Adrenal gland (tissue), 12 donors: Measurements from ENCODE around the gene PAM16. TPM values are rescaled to one million over a fixed set of nuclear protein-coding genes. Genes with fewer than 3 reads are reported as not detected.
A peak's percentile ranks its signal among the peaks of the same experiment; 100 is the strongest.

Experiments used
- DNase-seq, 7 donors: peaks; one replicate each; pipeline ENCODE4 v3.0.0-alpha.2; 2019 to 2020
- H3K27ac ChIP-seq, 5 donors: fragments of 200-600 bp; sonication (generic) in 4 of 5; 1 replicate in 3 of 5; 2 replicates in 2 of 5; pipeline versions ENCODE4 v1.5.1 to v1.8.0; 2016 to 2020; ENCODE audit warnings: mild to moderate bottlenecking in 1 of 5
- H3K27me3 ChIP-seq: fragments of 200-600 bp; 2 replicates; pipeline ENCODE4 v1.8.0; 2021
- H3K36me3 ChIP-seq, 2 donors: fragments of 200-600 bp; replicated peaks in 1 of 2; 1 replicate in 1 of 2; 2 replicates in 1 of 2; pipeline versions ENCODE4 v1.5.1 to v1.8.0; 2018 to 2022
- H3K4me1 ChIP-seq, 2 donors: fragments of 200-600 bp; replicated peaks in 1 of 2; 1 replicate in 1 of 2; 2 replicates in 1 of 2; pipeline versions ENCODE4 v1.5.1 to v1.8.0; 2018 to 2021
- H3K4me3 ChIP-seq, 4 donors: fragments of 200-600 bp; sonication (generic) in 3 of 4; one replicate each; pipeline ENCODE4 v1.5.1; 2016 to 2018
- H3K9me3 ChIP-seq, 3 donors: fragments of 200-600 bp; sonication (generic) in 1 of 3; replicated peaks in 1 of 3; 1 replicate in 2 of 3; 2 replicates in 1 of 3; pipeline versions ENCODE4 v1.5.1 to v1.8.0; 2016 to 2021
- POLR2A ChIP-seq, 2 donors: fragments of 450-650 bp; IDR thresholded peaks; one replicate each; pipeline ENCODE4 v1.6.1; 2017; ENCODE audit warnings: antibody characterized with exemption in 2 of 2, mild to moderate bottlenecking in 2 of 2, moderate library complexity in 1 of 2
- WGBS, 4 donors: extraction: QIAGEN DNeasy Blood & Tissue Kit in 2 of 4; methylation state at CpG; one replicate each; pipeline versions ENCODE4 v1.1.5 to v1.1.7; 2013 to 2017; 5-methylcytosine and 5-hydroxymethylcytosine counted together
- intact Hi-C, 2 donors: fragments of 100-400 bp; cut with DNase I; formaldehyde crosslinking; loops; one replicate each; pipeline versions ENCODE4 v1.14.1 to v1.15.0; 2022 to 2023
- polyA plus RNA-seq, 3 donors: library from polyadenylated mRNA; stranded (reverse); fragments of 200-250 nt in 2 of 3; fragments of 350-450 nt in 1 of 3; fragmentation: Illumina TruSeq in 1 of 3; extraction: RNeasy Lipid Tissue Mini Kit (QIAGEN cat#74804) in 1 of 3; gene quantifications; one replicate each; pipeline ENCODE4 v1.2.3, GENCODE V29; 2013 to 2014
- total RNA-seq, 9 donors: library from RNA; depleted of rRNA in 4 of 9; stranded (reverse); fragments of >200 nt in 4 of 9; fragments of 120-200 nt in 1 of 9; fragmentation: NEBNext Ultra II Directional in 1 of 9; extraction: Animal tissue kit (Norgen Biotek cat#: 25700) in 1 of 9; gene quantifications; one replicate each; pipeline versions ENCODE4 v1.1.0 to v1.2.4, GENCODE V29; 2013 to 2023
- TF ChIP-seq, protein P1 (sequence below), 6 experiments: fragments of 450-650 bp in 4 of 6; fragments of 200-600 bp in 2 of 6; sonication (generic) in 1 of 6; IDR thresholded peaks; 1 replicate in 5 of 6; 2 replicates in 1 of 6; pipeline versions ENCODE4 v1.5.1 to v1.8.0; 2016 to 2021; ENCODE audit warnings: antibody characterized with exemption in 6 of 6, mild to moderate bottlenecking in 2 of 6, moderate library complexity in 1 of 6
- donor health status: healthy with polysubstance abuse.
- donor health status: Bipolar disorder and iron deficiency.
- donor health status: DM: yes; HTN: yes; CAD: no.
- donor health status: DM: no; HTN: no; CAD: no.
- donor health status: DM: no; HTN: no; CAD: no.
- donor health status: DM: yes; HTN: yes; CAD: no.

The PAM16 gene
- total and polyA plus RNA-seq, 12 donors = 25.0 to 310 (median 55.3) TPM

DNA sequence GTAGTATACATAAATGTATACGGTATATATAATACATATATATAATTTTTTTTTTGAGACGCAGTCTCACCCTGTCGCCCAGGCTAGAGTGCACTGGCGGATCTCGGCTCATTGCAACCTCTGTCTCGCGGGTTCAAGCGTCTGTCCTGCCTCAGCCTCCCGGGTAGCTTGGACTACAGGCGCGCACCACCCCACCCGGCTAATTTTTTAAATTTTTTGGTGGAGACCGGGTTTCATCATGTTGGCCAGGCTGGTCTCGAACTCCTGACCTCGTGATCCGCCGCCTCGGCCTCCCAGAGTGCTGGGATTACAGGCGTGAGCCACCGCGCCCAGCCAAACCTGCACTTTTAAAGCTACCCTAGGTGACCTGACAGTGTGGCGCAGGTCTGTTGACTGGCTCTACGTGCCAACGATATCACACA, 745 bp downstream of the PAM16 start:
- DNase-seq = no peak
- Histone ChIP-seq H3K27ac (peak overlapping the region in 4 of 5 donors; percentile 65 to 93 (median 86)), H3K36me3 (no peaks in the 10 kb centered on the region), H3K27me3 (no peaks in the 10 kb centered on the region), H3K9me3 (no peaks in the 10 kb centered on the region), H3K4me1 (peaks cover 19 to 54% of the 10 kb centered on the region in 2 donors), H3K4me3 (peak overlapping the region in 3 of 4 donors; percentile 57 to 89 (median 60))
- 31 to 39% (median 33%) methylated on average over 12 to 24 of the region's 24 CpGs for whole genome bisulfite sequencing, 4 donors
- TF ChIP-seq POLR2A (IDR thresholded peaks at IDR 0.05) = no peak
- TF ChIP-seq, protein P1, sequence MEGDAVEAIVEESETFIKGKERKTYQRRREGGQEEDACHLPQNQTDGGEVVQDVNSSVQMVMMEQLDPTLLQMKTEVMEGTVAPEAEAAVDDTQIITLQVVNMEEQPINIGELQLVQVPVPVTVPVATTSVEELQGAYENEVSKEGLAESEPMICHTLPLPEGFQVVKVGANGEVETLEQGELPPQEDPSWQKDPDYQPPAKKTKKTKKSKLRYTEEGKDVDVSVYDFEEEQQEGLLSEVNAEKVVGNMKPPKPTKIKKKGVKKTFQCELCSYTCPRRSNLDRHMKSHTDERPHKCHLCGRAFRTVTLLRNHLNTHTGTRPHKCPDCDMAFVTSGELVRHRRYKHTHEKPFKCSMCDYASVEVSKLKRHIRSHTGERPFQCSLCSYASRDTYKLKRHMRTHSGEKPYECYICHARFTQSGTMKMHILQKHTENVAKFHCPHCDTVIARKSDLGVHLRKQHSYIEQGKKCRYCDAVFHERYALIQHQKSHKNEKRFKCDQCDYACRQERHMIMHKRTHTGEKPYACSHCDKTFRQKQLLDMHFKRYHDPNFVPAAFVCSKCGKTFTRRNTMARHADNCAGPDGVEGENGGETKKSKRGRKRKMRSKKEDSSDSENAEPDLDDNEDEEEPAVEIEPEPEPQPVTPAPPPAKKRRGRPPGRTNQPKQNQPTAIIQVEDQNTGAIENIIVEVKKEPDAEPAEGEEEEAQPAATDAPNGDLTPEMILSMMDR (IDR thresholded peaks at IDR 0.05) = no peak
- intact Hi-C loops = no loop called here

DNA sequence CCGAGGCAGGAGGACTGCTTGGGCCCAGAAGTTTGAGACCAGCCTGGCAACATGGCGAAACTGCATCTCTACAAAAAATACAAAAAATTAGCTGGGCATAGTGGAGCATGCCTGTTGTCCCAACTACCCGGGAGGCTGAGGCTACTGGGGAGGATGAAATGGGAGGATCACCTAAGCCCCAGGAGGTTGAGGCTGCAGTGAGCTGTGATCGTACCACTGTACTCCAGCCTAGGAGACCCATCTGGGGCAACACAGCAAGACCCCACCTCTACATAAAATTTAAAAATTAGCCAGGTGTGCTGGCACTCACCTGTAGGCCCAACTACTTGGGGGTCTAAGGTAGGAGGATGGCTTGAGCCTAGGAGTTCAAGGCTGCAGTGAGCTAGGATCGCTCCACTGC, 1.8 kb downstream of the PAM16 start:
- Histone ChIP-seq H3K4me3 (no peak overlapping the region), H3K36me3 (no peaks in the 10 kb centered on the region), H3K4me1 (peaks cover 23 to 60% of the 10 kb centered on the region in 2 donors), H3K9me3 (no peaks in the 10 kb centered on the region), H3K27ac (no peak overlapping the region), H3K27me3 (no peaks in the 10 kb centered on the region)
- no peak for DNase-seq
- 95 to 98% (median 97%) methylated on average over 4 to 5 of the region's 5 CpGs for WGBS, 4 donors
- intact Hi-C loops = no loop called here
- no peak for TF ChIP-seq POLR2A (IDR thresholded peaks at IDR 0.05)
- TF ChIP-seq, protein P1 (IDR thresholded peaks at IDR 0.05) = no peak

DNA sequence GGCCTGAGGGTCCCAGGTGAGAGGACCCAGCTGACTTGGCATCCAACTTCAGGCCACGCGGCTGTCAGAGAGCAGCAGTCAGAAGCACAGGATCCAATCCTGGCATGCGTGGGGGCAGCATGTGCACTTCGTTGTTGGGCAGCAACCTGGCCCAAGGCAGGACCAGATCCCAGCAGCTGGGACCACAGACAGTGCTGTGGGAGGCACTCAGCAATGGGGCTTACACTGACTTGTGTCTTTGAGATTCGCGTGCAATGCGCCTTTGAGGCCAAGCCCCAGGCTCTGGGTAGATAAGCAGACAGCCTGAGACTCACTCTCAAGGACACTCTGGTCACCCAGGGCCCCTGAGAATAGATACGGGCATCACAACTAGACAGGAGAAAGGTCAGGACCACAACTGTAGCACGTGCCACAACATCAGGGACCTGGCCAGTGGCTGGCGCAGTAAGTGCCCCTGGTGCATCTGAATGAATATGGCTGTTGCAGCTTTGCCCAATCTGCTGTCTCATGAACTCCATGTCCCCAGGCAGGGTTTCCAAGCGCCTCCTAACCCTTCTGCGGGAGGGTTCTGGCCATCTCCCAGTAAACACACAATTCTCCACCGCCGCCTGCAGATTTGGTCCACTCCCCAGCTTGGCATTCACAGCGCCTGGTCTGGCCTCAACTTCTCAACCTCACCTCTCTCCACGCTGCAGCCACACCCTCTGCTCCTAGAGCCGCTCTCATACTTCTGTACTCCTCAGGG, 3.2 kb downstream of the PAM16 start:
- Histone ChIP-seq H3K4me3 (no peak overlapping the region), H3K4me1 (peaks cover 23 to 69% of the 10 kb centered on the region in 2 donors), H3K27ac (peak overlapping the region in 3 of 5 donors; percentile 28 to 86 (median 64)), H3K27me3 (no peaks in the 10 kb centered on the region), H3K9me3 (no peaks in the 10 kb centered on the region), H3K36me3 (no peaks in the 10 kb centered on the region)
- TF ChIP-seq, protein P1 (IDR thresholded peaks at IDR 0.05) = no peak
- TF ChIP-seq POLR2A (IDR thresholded peaks at IDR 0.05) = peak in 1 of 2 donors; percentile 32
- peak in 6 of 7 donors; percentile 67 to 85 (median 81) for DNase-seq
- WGBS, 4 donors = 48 to 56% (median 52%) methylated on average over 12 to 17 of the region's 17 CpGs
- intact Hi-C loops = no loop called here

DNA sequence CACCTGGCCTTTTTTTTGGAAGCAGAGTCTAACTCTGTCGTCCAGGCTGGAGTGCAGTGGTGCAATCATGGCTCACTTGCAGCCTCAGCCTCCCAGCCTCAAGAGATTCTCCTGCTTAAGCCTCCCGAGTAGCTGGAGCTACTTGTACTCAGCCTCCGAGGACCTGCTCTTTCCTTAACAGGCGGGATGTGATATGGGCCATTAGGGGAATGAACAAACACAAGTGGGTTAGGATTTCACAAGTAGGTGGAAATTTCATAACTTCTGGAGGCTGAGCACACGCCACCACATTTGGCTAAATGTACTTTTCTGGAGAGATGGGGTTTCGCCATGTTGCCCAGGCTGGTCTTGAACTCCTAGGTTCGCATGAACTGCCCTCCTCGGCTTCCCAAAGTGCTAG, 4.1 kb downstream of the PAM16 start:
- Histone ChIP-seq H3K9me3 (no peaks in the 10 kb centered on the region), H3K27ac (peak overlapping the region in 3 of 5 donors; percentile 28 to 86 (median 64)), H3K4me3 (no peak overlapping the region), H3K27me3 (no peaks in the 10 kb centered on the region), H3K36me3 (no peaks in the 10 kb centered on the region), H3K4me1 (peaks cover 23 to 69% of the 10 kb centered on the region in 2 donors)
- no peak for DNase-seq
- intact Hi-C loops = no loop called here
- TF ChIP-seq, protein P1 (IDR thresholded peaks at IDR 0.05) = no peak
- TF ChIP-seq POLR2A (IDR thresholded peaks at IDR 0.05) = no peak
- WGBS, 4 donors = 72 to 79% (median 75%) methylated on average over 7 to 8 of the region's 8 CpGs
